HUES64 (cell line): ENCODE measurements around the gene CDKAL1.

Source experiments
- H3K27ac ChIP-seq: 2 replicates; pipeline ENCODE4 v1.7.0; 2013; ENCODE audit warnings: low read depth, low read length, inconsistent platforms
- H3K27me3 ChIP-seq: 2 replicates; pipeline ENCODE4 v1.6.1; 2013; ENCODE audit warnings: mild to moderate bottlenecking, low read length; ENCODE audit not compliant: insufficient read depth
- H3K36me3 ChIP-seq: 2 replicates; pipeline ENCODE4 v1.6.1; 2013; ENCODE audit warnings: mild to moderate bottlenecking, low read length; ENCODE audit not compliant: insufficient read depth
- H3K4me1 ChIP-seq: 2 replicates; pipeline ENCODE4 v1.6.1; 2013; ENCODE audit warnings: mild to moderate bottlenecking, low read length, moderate library complexity; ENCODE audit not compliant: insufficient read depth
- H3K4me3 ChIP-seq: 2 replicates; pipeline ENCODE4 v1.5.1; 2013; ENCODE audit warnings: mild to moderate bottlenecking, low read length, moderate library complexity
- H3K9ac ChIP-seq: 2 replicates; pipeline ENCODE4 v1.6.1; 2013; ENCODE audit warnings: mild to moderate bottlenecking, low read depth, low read length
- H3K9me3 ChIP-seq: 2 replicates; pipeline ENCODE4 v1.6.1; 2013; ENCODE audit warnings: low read depth, low read length; ENCODE audit not compliant: insufficient read depth
- whole genome bisulfite sequencing: fragments of 150-250, 120-280 bp; methylation state at CpG from one replicate; pipeline ENCODE4 v1.1.7; 2013; ENCODE audit warnings: missing lambda C conversion rate; 5-methylcytosine and 5-hydroxymethylcytosine counted together

The CDKAL1 gene

GRCh38 chr6:20960067-20960466 is 425.8 kb downstream of the CDKAL1 start:
- no peak overlapping the region for H3K4me3 ChIP-seq
- H3K4me1 ChIP-seq: peaks cover 17% of the 10 kb centered on the region
- H3K36me3 ChIP-seq: no peaks in the 10 kb centered on the region
- no peaks in the 10 kb centered on the region for H3K27me3 ChIP-seq
- H3K27ac ChIP-seq: no peak overlapping the region
- WGBS: 90% methylated on average over 5 of the region's 5 CpGs
- no peaks in the 10 kb centered on the region for H3K9me3 ChIP-seq
- no peak overlapping the region for H3K9ac ChIP-seq

- Histone ChIP-seq H3K9ac (no peak overlapping the region), H3K27me3 (no peaks in the 10 kb centered on the region), H3K9me3 (peaks cover 7% of the 10 kb centered on the region; the same call in 1 of the 2 replicates), H3K36me3 (no peaks in the 10 kb centered on the region), H3K4me1 (no peaks in the 10 kb centered on the region), H3K27ac (no peak overlapping the region), H3K4me3 (no peak overlapping the region)
- WGBS: 100% methylated on average over 1 of the region's 2 CpGs
Measured at GRCh38 chr6:20965276-20965675, 431.0 kb downstream of the CDKAL1 start.

- Histone ChIP-seq H3K36me3 (no peaks in the 10 kb centered on the region), H3K4me3 (no peak overlapping the region), H3K9ac (no peak overlapping the region), H3K27ac (no peak overlapping the region), H3K9me3 (peaks cover 7% of the 10 kb centered on the region; the same call in 1 of the 2 replicates), H3K27me3 (no peaks in the 10 kb centered on the region), H3K4me1 (no peaks in the 10 kb centered on the region)
- whole genome bisulfite sequencing: 89% methylated on average over 5 of the region's 5 CpGs
Measured at GRCh38 chr6:20965915-20966314, 431.7 kb downstream of the CDKAL1 start.

- 100% methylated on average over 1 of the region's 1 CpG for WGBS
- Histone ChIP-seq H3K27me3 (no peaks in the 10 kb centered on the region), H3K4me3 (no peak overlapping the region), H3K9me3 (peaks cover 7% of the 10 kb centered on the region; the same call in 1 of the 2 replicates), H3K27ac (no peak overlapping the region), H3K4me1 (no peaks in the 10 kb centered on the region), H3K9ac (no peak overlapping the region), H3K36me3 (no peaks in the 10 kb centered on the region)
Measured at GRCh38 chr6:20969551-20969950, 435.3 kb downstream of the CDKAL1 start.

GRCh38 chr6:20976391-20976918 is 442.2 kb downstream of the CDKAL1 start:
- Histone ChIP-seq H3K36me3 (no peaks in the 10 kb centered on the region), H3K9me3 (no peaks in the 10 kb centered on the region), H3K9ac (no peak overlapping the region), H3K27ac (no peak overlapping the region), H3K4me1 (no peaks in the 10 kb centered on the region), H3K27me3 (no peaks in the 10 kb centered on the region), H3K4me3 (no peak overlapping the region)
- 100% methylated on average over 5 of the region's 5 CpGs for WGBS

- H3K4me3 ChIP-seq: no peak overlapping the region
- H3K36me3 ChIP-seq: no peaks in the 10 kb centered on the region
- H3K27me3 ChIP-seq: no peaks in the 10 kb centered on the region
- H3K4me1 ChIP-seq: no peaks in the 10 kb centered on the region
- H3K27ac ChIP-seq: no peak overlapping the region
- H3K9me3 ChIP-seq: no peaks in the 10 kb centered on the region
- H3K9ac ChIP-seq: no peak overlapping the region
- 97% methylated on average over 4 of the region's 5 CpGs for WGBS
Measured at GRCh38 chr6:20978151-20978614, 443.9 kb downstream of the CDKAL1 start.

GRCh38 chr6:20979076-20979475 is 444.8 kb downstream of the CDKAL1 start:
- no peak overlapping the region for H3K9ac ChIP-seq
- no peak overlapping the region for H3K27ac ChIP-seq
- H3K4me3 ChIP-seq: no peak overlapping the region
- WGBS: 91% methylated on average over 1 of the region's 1 CpG
- peaks cover 6% of the 10 kb centered on the region for H3K9me3 ChIP-seq
- H3K36me3 ChIP-seq: no peaks in the 10 kb centered on the region
- H3K27me3 ChIP-seq: no peaks in the 10 kb centered on the region
- H3K4me1 ChIP-seq: no peaks in the 10 kb centered on the region

GRCh38 chr6:20983961-20984360 is 449.7 kb downstream of the CDKAL1 start:
- Histone ChIP-seq H3K9ac (no peak overlapping the region), H3K9me3 (peaks cover 11% of the 10 kb centered on the region), H3K4me3 (no peak overlapping the region), H3K27ac (no peak overlapping the region), H3K36me3 (no peaks in the 10 kb centered on the region), H3K4me1 (peaks cover 9% of the 10 kb centered on the region), H3K27me3 (no peaks in the 10 kb centered on the region)
- 96% methylated on average over 5 of the region's 5 CpGs for WGBS

- no peak overlapping the region for H3K4me3 ChIP-seq
- no peak overlapping the region for H3K27ac ChIP-seq
- H3K4me1 ChIP-seq: peaks cover 9% of the 10 kb centered on the region
- 50% methylated on average over 1 of the region's 1 CpG for WGBS
- H3K36me3 ChIP-seq: no peaks in the 10 kb centered on the region
- no peaks in the 10 kb centered on the region for H3K27me3 ChIP-seq
- H3K9ac ChIP-seq: no peak overlapping the region
- peaks cover 11% of the 10 kb centered on the region for H3K9me3 ChIP-seq
Measured at GRCh38 chr6:20985821-20986220, 451.6 kb downstream of the CDKAL1 start.

GRCh38 chr6:20991910-20992309 is 457.7 kb downstream of the CDKAL1 start:
- 0 out of 2 replicates have a peak, but pooled peaks cover 5% of the 10 kb centered on the region for H3K36me3 ChIP-seq
- H3K4me1 ChIP-seq: peaks cover 7% of the 10 kb centered on the region
- H3K9ac ChIP-seq: no peak overlapping the region
- no peaks in the 10 kb centered on the region for H3K27me3 ChIP-seq
- H3K9me3 ChIP-seq: peaks cover 8% of the 10 kb centered on the region; the same call in 1 of the 2 replicates
- H3K27ac ChIP-seq: no peak overlapping the region
- 88% methylated on average over 1 of the region's 2 CpGs for WGBS
- no peak overlapping the region for H3K4me3 ChIP-seq

- Histone ChIP-seq H3K4me3 (no peak overlapping the region), H3K27me3 (no peaks in the 10 kb centered on the region), H3K27ac (no peak overlapping the region), H3K9ac (no peak overlapping the region), H3K4me1 (peaks cover 25% of the 10 kb centered on the region), H3K9me3 (peaks cover 8% of the 10 kb centered on the region; the same call in 1 of the 2 replicates), H3K36me3 (0 out of 2 replicates have a peak, but pooled peaks cover 5% of the 10 kb centered on the region)
- 92% methylated on average over 4 of the region's 4 CpGs for WGBS
Measured at GRCh38 chr6:20996099-20996498, 461.8 kb downstream of the CDKAL1 start.
